Mammary epithelial cell (primary cell): Measurements from ENCODE around the gene TNN.

Experiments used
- CTCF ChIP-seq, 2 donors: IDR thresholded peaks in 1 of 2; conservative IDR thresholded peaks in 1 of 2; 2 replicates each; pipeline ENCODE4 v1.5.1; 2011 to 2012; ENCODE audit warnings: inconsistent platforms in 2 of 2, low read length in 2 of 2, mild to moderate bottlenecking in 2 of 2, control low read depth in 1 of 2, low read depth in 1 of 2; ENCODE audit not compliant: insufficient read depth in 1 of 2; ENCODE audit errors: extremely low read depth in 1 of 2
- EZH2 ChIP-seq: IDR thresholded peaks from 2 replicates; pipeline ENCODE4 v1.6.1; 2012; ENCODE audit warnings: low read length, inconsistent platforms, borderline replicate concordance

DNA sequence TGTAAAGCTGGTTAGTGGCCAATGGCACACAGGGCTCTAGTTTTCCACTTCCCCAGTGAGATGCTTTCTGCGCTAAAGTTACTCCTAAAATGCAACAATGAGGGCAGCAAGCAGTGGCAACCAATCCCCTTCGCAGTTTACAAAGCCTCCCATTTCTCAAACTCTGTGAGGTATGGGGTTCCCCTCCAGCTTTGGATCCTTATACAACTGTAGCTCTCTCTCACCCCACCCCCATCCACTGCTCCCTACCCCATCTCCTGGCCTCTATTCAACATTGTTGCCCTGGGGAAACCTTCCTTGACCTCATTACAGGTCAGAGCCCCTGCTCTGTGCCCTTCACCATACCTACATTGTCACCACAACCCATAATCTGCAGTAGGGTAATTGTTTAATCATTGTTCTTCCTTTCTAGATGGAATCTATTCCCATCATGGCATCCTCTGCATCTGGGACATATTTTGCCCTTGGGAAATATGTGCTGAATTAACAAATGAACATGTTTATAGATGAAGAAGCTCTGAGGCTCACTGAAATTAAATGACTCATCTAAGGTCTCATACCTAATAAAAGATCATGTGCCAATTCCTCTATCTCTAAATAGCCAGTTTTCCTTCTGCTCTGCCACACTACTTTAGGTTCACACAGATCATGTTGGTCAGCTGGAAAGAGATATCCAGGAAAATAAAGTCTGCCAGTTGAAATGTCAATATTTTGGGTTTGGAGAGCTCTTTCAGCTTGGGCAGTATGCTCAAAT is 112.4 kb downstream of the TNN start:
- TF ChIP-seq EZH2 (no peak), CTCF (conservative IDR thresholded peaks at IDR 0.05 in 1 of 2, IDR thresholded peaks at IDR 0.05 in 1 of 2; ENCODE audit: extremely low read depth in 1 of 2, insufficient read depth in 1 of 2, low read depth in 1 of 2, low read length in 2 of 2) (no peak)
